Activated T-cell treated with anti-CD3 and anti-CD28 coated beads, Interleukin-2, amount 50 U/mL, for 48 hours (primary cell): ENCODE data around the gene FBXO48.

Experiments used
- DNase-seq, 2 experiments: peaks; one replicate each; pipeline ENCODE4 v3.0.0-alpha.2; 2020

The FBXO48 gene

GRCh38 chr2:68432696-68433658 lies 34.1 kb downstream of the FBXO48 start:
- DNase-seq: no peak

DNA sequence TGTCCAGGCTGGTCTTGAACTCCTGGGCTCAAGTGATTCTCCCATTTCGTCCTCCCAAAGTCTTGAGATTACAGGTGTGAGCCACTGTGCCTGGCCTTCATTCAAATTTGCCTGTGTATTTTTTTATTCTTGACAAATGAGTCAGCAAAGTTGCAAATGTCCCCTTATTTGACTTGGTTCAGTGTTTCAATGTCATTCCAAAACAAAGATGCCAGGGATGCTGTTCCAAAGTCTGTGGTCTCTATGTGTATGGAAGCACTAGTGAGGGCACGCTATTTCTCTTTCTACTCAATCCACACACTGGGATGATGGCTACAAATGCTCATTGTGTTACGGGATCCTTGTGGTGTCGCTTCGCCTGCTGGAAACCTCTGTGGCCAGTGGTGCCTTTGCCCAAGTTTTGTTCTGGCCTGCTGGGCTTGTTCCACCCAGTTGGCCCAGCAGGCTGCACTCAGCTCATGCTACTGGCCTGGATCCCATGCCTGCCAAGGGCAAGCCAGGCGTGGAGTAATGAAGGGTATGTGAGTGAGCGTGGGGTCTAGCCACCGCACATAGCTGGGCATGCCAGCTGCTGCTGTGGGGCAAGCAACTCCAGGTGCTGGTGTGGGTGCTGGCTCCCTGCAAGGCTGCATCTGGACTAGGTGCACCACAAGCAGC lies 35.6 kb downstream of the FBXO48 start:
- DNase-seq: no peak

DNA sequence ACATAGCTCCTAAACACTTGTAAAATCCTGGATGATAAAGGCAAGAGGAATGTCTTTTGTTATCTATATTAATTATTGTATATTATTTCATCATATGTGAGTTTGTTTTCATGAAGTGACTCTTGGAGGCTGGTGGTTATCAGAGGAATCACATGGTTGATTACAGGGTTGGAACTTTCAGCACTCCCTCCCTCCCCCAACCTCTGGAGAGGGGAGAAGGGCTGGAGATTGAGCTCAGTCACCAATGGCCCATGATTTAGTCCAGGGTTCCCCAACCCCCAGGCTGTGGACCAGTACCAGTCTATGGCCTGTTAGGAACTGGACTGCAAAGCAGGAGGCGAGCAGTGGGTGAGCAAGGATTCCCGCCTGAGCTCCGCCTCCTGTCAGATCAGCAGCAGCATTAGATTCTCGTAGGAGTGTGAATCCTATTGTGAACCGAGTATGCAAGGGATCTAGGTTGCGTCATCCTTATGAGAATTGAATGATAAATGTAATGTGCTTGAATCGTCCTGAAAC lies 37.7 kb downstream of the FBXO48 start:
- no peak for DNase-seq

GRCh38 chr2:68428746-68429145 lies 38.3 kb downstream of the FBXO48 start:
- DNase-seq: no peak

DNA sequence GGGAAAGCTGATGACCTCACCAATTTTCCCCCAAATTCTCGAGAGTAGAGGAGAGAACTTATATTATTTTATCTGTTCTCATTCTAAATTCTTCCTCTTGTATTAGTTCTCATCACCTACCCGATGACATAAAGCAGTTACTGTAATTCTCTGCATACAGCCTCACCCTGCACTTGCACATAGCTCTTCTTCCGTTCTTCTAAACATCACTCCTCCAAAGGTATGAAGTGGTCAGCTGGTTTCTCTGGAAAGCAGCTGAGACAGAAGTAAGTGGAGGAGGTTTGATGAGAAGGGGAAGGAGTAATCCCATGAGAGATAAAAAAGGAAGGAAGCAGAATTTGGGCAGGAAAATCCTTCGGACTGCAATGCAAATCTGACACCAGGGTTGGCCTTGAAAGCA lies 39.0 kb downstream of the FBXO48 start:
- DNase-seq: no peak

DNA sequence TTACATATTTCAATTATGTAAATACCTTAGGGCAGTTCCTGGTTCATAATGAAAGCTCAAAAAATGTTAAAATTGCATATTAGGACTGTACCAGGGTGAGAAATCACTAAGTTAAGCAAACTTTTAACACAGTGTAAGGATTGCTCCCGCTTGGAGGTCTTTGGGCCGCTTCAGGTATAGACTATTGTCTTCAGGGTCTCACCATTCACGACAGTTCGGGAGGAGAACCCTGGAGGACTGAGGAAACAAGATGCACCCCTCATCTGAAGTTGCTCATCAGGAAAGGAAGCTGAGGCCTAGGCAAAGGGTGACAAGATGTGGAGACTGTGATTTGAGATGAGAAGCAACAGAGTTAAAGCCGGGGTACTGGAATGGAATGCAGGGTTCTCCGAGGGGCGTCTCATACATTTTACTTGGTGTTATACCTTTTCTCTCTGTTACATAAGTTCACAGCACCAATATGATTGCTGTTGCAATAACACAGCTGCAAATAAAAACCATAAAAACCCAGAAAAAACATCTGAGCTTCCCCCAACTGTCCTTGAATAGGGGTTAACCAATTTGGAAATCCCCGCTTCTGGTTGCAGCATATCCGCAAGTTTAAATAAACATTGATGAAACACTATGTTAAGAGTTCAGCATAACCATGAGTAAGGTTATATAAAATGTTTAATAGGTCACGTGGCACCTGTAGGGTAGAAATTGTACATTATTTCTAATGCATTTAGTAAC lies 40.1 kb downstream of the FBXO48 start:
- no peak for DNase-seq

- no peak for DNase-seq
These were observed 40.6 kb downstream of the FBXO48 start for GRCh38 chr2:68426446-68426845.

GRCh38 chr2:68425503-68425902 lies 41.6 kb downstream of the FBXO48 start:
- no peak for DNase-seq

DNA sequence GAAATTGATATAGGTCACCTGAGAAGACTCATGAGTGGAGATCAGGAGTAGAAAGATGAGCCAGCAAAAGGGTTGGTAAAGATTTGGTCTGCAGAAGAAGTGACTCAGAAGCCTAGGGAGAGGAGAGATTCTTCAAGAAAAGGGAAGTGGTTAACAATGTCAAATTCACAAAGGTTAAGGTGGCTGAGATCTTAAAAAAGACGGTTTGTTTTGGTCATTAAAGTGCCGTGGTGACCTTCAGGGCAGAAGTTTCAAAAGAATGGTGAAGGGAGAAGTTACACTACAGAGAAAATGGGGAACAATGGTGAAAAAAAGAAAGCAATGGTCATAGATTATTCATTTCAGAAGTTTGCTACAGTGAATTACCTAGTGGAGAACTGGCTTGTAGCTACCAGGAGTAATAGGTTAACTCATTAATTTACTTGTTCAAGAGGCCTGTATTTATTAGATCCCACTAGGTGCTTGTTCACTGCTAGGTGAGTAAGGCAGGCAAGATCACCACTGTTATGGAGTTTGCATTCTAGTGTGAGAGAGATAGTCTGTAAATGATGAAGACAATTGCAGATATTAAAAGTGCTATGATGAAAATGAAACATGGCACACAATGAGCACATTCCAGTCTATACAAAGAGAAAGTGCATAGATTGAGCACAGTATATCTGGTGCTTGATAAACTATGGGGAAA lies 43.0 kb downstream of the FBXO48 start:
- DNase-seq: no peak

GRCh38 chr2:68420254-68420910 lies 46.7 kb downstream of the FBXO48 start:
- no peak for DNase-seq

- no peak for DNase-seq
These were observed 48.2 kb downstream of the FBXO48 start for GRCh38 chr2:68418855-68419254.

DNA sequence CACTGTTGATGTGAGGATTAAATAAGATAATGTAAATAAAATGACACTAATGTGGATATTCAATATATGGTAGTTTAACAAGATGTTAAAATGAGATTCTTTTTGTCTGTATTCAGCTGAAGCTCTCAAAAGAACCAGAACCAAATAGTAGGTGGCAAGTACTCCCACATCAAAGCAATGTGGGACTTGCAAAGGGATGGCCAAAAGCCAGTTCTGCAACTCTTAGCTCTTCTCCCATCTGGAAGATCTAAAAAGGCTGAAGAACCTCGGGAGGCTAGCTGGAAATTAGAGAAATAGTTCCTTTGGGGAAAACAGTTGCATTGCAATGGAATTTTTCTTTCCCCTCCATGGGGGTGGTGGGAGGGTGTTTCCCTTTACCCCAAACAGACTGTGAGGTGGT lies 48.7 kb downstream of the FBXO48 start:
- DNase-seq: no peak

GRCh38 chr2:68417926-68418325 lies 49.2 kb downstream of the FBXO48 start:
- no peak for DNase-seq

DNA sequence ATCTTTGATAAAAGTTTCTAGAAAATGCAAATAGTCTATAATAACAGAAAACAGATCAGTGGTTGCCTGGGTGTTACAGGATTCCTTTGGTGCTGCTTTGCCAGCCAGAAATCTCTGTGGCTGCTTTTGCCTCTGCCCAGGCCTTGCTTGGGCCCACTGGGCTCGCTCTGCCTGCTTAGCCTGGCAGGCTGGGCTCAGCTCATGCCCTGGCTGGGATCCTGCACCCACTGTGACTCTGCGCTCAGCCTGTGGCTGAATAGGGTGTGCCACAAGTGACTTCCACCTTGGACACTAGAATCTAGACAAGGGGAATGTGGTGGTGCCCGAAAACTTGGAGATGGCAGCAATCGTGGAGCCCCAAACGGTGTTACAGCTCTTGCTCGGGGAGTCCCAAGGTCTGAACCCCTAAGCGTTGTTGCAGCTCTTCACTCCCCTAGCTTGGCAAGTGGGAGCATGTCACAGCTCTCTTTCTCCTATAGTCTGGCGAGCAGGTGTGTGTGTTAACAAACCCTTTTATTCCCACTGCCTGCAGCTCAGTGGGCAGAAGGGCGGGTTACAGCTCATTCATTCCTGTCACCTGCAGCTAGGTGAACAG lies 50.9 kb downstream of the FBXO48 start:
- DNase-seq: no peak

GRCh38 chr2:68415521-68415920 lies 51.6 kb downstream of the FBXO48 start:
- DNase-seq: no peak

DNA sequence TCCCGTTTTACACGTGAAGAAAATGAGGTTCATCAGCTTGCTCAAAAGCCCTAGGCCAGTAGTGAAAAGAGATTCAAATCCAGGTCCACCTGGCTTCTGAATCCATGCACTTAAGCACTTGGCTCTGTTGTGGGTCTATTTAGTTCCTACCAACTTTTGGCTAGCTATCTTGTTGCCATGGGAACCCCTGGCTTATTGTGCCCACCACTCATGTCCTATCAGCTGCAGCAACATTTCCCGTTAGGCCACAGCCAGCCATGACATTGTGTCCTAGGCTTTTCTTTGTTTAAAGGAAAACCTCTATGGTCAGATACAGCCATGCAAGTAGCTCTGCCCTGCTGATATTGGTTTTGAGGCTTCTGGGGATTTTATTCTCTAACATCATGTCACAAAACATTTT lies 52.2 kb downstream of the FBXO48 start:
- no peak for DNase-seq

GRCh38 chr2:68414452-68414851 lies 52.6 kb downstream of the FBXO48 start:
- DNase-seq: no peak

DNA sequence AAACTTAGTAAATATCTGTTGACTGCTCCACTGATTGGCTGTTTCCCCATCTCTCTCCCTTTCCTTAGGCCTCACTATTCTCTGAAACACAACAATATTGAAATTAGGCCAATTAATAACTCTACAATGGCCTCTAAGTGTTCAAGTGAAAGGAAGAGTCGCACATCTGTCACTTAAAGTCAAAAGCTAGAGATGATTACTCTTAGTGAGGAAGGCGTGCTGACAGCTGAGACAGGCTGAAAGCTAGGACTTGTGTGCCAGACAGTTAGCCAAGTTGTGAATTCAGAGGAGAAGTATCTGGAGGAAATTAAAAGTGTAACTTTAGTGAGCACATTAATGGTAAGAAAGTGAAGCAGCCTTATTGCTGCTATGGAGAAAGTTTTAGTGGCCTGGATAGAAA lies 53.6 kb downstream of the FBXO48 start:
- no peak for DNase-seq

- no peak for DNase-seq
These were observed 54.8 kb downstream of the FBXO48 start for GRCh38 chr2:68412127-68412819.

DNA sequence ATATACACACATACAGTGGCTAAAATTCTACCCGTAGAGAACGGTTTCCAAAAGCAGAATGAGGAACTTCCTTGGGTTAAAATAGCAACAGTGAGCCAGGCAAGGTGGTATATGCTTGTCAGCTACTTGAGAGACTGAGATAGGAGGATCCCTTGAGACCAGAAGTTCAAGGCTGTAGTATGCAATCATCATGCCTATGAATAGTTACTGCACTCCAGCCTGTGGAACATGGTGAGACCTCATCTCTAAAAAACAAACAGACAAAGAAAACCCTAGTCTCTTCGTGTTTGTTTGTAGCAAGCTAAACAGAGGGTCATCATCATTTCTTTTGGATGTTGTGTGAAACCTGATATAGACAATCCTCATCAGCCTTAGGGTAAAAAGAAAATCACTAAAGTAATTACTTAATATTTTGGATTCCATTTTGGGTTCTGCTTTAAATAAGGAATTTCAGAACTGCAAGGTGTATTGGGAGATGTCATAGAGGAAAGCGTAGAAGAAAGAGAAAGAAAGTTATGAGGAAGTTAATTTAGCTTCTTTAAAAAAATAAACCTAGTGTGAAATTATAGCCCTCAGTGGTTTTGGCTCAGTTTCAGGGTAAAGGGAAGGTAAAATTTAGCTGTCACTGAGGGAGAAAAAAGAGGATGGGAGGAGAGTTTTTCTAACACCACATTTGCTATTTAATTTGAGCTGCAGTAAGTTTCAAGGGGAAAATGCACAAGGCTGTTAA lies 55.5 kb downstream of the FBXO48 start:
- no peak for DNase-seq
